Gastroesophageal sphincter (tissue), 2 donors: ENCODE measurements around the gene ACP1.

ENCODE experiments used
- EP300 ChIP-seq: sonication (generic); formaldehyde crosslinking; IDR thresholded peaks from one replicate; pipeline ENCODE4 v1.6.1; 2017; ENCODE audit warnings: antibody characterized with exemption, mild to moderate bottlenecking
- POLR2AphosphoS5 ChIP-seq: sonication (generic); formaldehyde crosslinking; IDR thresholded peaks from one replicate; pipeline ENCODE4 v1.6.1; 2017; ENCODE audit warnings: antibody characterized with exemption

DNA sequence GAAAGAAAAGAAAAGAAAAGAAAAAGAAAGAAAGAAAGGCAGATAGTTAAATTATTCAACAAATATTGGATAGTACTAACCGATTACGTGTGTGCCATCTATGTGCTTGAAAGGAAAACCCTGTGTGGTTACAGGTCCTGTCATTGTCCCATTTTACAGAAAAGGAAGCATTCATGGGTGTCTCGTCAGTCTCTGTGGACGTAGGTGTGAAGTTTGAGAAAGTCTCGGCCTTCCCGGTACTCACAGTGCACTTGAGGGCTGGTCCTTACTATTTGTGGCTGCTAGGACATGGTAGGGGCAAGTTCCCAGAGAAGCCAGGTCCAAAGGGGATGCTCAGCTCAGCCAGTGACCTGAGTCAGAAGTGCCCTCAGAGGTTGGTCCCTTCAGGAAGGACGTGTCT lies 20.2 kb upstream of the ACP1 start:
- no peak for TF ChIP-seq EP300
- no peak for TF ChIP-seq POLR2AphosphoS5
